Measurements from ENCODE around the gene PIN1. TPM values are rescaled to one million over a fixed set of nuclear protein-coding genes. Genes with fewer than 3 reads are reported as not detected.

Gene PIN1
- total and polyA plus RNA-seq, 2 donors from 2014 or later, result 57.7 to 143 TPM

DNA sequence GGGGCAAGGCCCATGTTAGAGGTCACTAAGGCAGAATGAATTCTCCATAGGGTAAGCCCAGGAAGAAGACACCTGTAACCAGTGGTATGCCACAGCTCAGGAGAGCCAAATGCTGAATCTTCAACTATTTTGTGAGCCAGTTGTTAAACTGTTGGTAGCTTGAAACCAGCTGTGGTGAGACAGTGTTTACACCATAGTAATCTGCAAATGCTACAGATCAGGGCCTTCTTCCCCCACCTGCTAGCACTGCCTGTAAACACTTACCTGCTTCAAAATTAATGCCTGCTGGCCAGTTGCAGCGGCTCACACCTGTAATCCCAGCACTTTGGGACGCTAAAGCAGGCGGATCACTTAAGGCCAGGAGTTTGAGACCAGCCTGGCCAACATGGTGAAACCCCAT, 28.3 kb upstream of the PIN1 start:
- Histone ChIP-seq H3K27me3 (ENCODE audit: control insufficient read depth, insufficient read depth, low read length) (no peaks in the 10 kb centered on the region), H3K4me3 (ENCODE audit: low read length in 3 of 3) (no peak overlapping the region), H3K9ac (ENCODE audit: low read length in 3 of 3) (no peak overlapping the region), H3K36me3 (ENCODE audit: control insufficient read depth in 2 of 3, insufficient read depth in 3 of 3, low read length in 3 of 3) (peaks cover 7 to 12% (median 10%) of the 10 kb centered on the region in 3 donors), H3K27ac (ENCODE audit: low read depth in 2 of 2, low read length in 2 of 2) (no peak overlapping the region), H3K4me1 (ENCODE audit: control insufficient read depth in 2 of 3, insufficient read depth in 2 of 3, low read depth in 1 of 3, low read length in 3 of 3) (peaks cover 0 to 2% (median 0%) of the 10 kb centered on the region in 3 donors), H3K9me3 (ENCODE audit: control insufficient read depth in 2 of 3, insufficient read depth in 1 of 3, low read length in 3 of 3) (no peaks in the 10 kb centered on the region)
- no peak for FAIRE-seq
- intact Hi-C loops (cut with DNase I), result no loop called here
- no peak for TF ChIP-seq CTCF (IDR thresholded peaks at IDR 0.05; ENCODE audit: borderline replicate concordance, extremely low read depth, insufficient read depth)
- DNase-seq, result no peak

GRCh38 chr19:9808855-9809824, 26.0 kb upstream of the PIN1 start:
- Histone ChIP-seq H3K4me3 (ENCODE audit: low read length in 3 of 3) (no peak overlapping the region), H3K9ac (ENCODE audit: low read length in 3 of 3) (no peak overlapping the region), H3K4me1 (ENCODE audit: control insufficient read depth in 2 of 3, insufficient read depth in 2 of 3, low read depth in 1 of 3, low read length in 3 of 3) (peaks cover 0 to 2% (median 0%) of the 10 kb centered on the region in 3 donors), H3K9me3 (ENCODE audit: control insufficient read depth in 2 of 3, insufficient read depth in 1 of 3, low read length in 3 of 3) (no peaks in the 10 kb centered on the region), H3K36me3 (ENCODE audit: control insufficient read depth in 2 of 3, insufficient read depth in 3 of 3, low read length in 3 of 3) (peaks cover 7 to 12% (median 10%) of the 10 kb centered on the region in 3 donors), H3K27me3 (ENCODE audit: control insufficient read depth, insufficient read depth, low read length) (no peaks in the 10 kb centered on the region), H3K27ac (ENCODE audit: low read depth in 2 of 2, low read length in 2 of 2) (no peak overlapping the region)
- no peak for DNase-seq
- FAIRE-seq, result no peak
- TF ChIP-seq CTCF (IDR thresholded peaks at IDR 0.05; ENCODE audit: borderline replicate concordance, extremely low read depth, insufficient read depth), result no peak
- intact Hi-C loops (cut with DNase I), result no loop called here

DNA sequence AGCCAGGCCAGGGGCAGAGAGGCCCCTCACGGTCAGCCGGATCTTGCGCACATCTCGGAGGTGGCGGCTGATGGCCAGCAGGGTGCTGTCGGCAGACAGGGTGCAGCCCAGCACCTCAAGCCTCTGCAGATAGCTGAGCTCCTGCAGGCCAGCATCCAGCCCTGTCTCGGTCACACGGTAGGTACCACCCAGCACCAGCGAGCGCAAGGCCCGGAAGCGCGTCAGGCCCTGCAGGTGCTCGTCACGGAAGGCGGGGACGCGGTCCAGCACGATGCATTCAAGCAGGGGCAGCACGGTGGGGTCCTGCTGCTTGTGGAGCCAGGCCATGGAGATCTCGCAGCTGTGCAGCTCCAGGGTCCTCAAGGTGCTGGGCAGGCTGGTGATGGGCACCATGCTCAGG, 24.0 kb upstream of the PIN1 start:
- DNase-seq (no peak), FAIRE-seq (no peak)
- Histone ChIP-seq H3K36me3 (ENCODE audit: control insufficient read depth in 2 of 3, insufficient read depth in 3 of 3, low read length in 3 of 3) (peaks cover 7 to 12% (median 10%) of the 10 kb centered on the region in 3 donors), H3K4me1 (ENCODE audit: control insufficient read depth in 2 of 3, insufficient read depth in 2 of 3, low read depth in 1 of 3, low read length in 3 of 3) (peaks cover 0 to 2% (median 0%) of the 10 kb centered on the region in 3 donors), H3K9me3 (ENCODE audit: control insufficient read depth in 2 of 3, insufficient read depth in 1 of 3, low read length in 3 of 3) (no peaks in the 10 kb centered on the region), H3K27ac (ENCODE audit: low read depth in 2 of 2, low read length in 2 of 2) (no peak overlapping the region), H3K4me3 (ENCODE audit: low read length in 3 of 3) (no peak overlapping the region), H3K9ac (ENCODE audit: low read length in 3 of 3) (no peak overlapping the region), H3K27me3 (ENCODE audit: control insufficient read depth, insufficient read depth, low read length) (no peaks in the 10 kb centered on the region)
- intact Hi-C loops (cut with DNase I), result no loop called here
- no peak for TF ChIP-seq CTCF (IDR thresholded peaks at IDR 0.05; ENCODE audit: borderline replicate concordance, extremely low read depth, insufficient read depth)

Measured in kidney (tissue), 14 donors.